HS-27A (cell line): ENCODE measurements around the gene UTS2.

Source experiments
- DNase-seq: peaks from one replicate; pipeline ENCODE4 v3.0.0-alpha.2; 2012; ENCODE audit warnings: low read depth, missing footprints

The UTS2 gene

GRCh38 chr1:7852804-7853683 lies at the start of gene UTS2:
UTS2 (minus strand) TSS chr1:7853065; CDS start chr1:7853003, 62 bp downstream.
- DNase-seq, result no peak

GRCh38 chr1:7899741-7900140 lies 46.9 kb upstream of the UTS2 start:
- DNase-seq, result no peak

DNA sequence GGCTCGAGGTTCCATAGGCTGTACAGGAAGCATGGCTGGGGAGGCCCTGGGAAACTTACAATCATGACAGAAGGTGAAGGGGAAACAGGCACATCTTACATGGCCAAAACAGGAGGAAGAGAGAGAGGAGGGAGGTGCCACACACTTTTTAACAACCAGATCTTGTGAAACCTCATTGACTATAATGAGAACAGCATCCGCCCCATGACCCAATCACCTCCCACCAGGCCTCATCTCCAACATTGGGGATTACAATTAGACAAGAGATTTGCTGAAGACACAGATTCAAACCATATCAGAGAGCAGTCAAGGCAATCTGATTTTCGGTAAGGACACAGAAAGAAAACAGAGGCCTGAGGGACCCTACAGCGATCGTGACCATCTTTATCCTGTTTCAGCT lies 46.1 kb upstream of the UTS2 start:
- DNase-seq, result no peak

DNA sequence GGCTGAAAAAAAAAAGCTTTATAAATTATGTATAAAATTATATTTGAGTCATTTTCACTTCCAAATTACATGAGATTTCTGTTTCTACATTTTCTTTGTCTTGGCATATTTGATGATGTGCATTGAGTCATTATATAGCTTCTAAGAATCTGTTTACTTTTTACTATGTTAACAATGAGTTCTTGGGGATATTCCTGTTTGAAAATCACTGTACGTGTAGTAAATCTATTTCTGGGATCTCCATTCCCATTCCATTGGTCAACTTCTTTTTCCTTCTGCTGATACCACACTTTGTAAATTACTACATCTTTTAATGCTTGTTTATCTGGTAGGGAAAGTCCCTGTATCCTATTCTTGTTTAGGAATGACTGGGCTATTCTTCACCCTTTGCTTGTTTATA lies 44.1 kb upstream of the UTS2 start:
- no peak for DNase-seq

- peak; percentile 85 for DNase-seq
These were observed 40.8 kb upstream of the UTS2 start for GRCh38 chr1:7893529-7894180.

DNA sequence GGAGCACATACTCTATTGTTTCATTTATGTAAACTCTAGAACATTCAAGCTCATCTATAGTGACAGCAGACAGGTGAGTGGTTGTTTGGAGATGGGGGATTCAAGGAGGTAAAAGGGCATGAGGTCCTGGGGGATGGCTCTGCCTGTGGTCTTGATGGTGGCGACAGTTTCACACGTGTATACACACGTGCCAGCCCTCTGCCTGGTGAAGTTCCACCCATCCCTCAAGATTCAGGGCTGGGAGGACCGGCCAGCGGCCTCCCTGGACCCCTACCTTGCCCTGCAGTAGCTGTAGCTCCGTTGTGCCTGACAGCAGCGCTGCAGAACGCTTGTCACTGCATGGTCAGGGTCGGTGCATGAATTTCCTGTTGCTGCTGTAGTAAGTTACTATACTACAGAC lies 38.9 kb upstream of the UTS2 start:
- DNase-seq, result no peak

DNA sequence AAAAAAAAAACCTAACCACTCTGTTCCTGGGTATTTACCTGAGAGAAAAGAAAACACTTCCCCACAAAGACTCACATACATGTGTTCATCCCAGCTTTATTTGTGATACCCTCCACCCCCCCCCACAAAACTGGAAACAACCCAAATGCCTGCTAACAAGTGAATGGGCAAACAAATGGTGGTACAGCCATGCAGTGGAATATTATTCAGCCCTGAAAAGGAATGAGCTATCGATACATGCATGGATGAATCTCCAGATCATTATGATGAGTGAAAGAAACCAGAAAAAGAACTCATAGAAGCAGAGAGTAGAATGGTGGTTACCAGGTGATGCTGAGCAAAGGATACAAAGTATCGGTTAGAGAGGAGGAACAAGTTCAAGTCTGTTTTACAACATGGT lies 38.0 kb upstream of the UTS2 start:
- DNase-seq, result no peak

DNA sequence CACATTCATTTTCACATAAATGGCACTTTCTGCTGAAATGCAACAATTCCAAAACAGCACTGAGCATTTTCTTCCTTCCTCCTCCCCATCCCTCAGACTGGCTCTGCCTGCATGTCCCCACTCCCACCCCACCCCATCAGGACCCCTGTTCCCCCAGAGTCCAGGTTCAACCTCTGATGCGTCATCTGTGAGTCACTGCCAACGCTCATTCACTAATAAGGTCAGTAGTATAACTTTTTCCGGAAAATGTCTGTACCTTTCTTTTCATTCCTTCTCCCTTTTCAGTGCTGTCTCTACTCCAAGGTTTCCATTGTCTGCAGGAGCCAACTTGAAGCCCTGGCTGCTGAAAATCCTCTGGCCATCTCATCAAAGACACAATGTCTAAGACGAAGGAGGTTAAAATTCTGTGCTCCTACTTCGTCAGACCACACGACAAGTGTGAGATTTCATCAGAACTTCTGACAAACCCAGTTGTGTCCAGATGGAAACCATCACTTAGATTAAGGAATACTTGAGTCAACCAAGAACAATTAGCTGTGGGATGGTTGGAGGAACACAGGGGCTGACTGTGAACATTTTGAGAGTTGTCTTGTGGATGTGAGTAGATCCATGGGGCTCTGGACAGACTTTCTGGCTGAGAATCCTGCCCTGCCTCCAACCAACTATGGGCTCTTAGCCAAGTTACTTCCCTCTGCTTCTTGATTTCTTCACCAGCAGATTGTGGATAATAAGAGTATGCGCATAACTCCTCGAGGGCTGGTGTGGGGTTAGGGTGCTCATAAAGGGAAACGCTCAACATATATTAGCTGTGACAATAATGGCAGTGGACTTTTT lies 35.6 kb upstream of the UTS2 start:
- no peak for DNase-seq

DNA sequence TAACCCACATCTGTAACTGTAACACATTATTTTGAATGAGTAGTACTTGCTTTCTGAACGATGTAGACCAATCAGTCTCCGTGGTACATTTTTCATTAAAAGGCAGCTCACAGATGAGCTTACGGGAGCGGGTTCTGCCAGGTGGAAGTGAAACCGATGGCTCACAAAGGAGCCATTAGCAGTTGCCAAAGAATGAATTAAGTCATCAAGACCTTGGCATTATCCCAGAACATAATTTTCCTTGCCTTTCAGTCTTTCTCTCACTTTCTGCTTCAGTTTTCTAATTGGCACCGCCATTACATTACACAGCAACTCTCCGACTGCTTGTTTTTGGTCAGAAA lies 33.5 kb upstream of the UTS2 start:
- no peak for DNase-seq

DNA sequence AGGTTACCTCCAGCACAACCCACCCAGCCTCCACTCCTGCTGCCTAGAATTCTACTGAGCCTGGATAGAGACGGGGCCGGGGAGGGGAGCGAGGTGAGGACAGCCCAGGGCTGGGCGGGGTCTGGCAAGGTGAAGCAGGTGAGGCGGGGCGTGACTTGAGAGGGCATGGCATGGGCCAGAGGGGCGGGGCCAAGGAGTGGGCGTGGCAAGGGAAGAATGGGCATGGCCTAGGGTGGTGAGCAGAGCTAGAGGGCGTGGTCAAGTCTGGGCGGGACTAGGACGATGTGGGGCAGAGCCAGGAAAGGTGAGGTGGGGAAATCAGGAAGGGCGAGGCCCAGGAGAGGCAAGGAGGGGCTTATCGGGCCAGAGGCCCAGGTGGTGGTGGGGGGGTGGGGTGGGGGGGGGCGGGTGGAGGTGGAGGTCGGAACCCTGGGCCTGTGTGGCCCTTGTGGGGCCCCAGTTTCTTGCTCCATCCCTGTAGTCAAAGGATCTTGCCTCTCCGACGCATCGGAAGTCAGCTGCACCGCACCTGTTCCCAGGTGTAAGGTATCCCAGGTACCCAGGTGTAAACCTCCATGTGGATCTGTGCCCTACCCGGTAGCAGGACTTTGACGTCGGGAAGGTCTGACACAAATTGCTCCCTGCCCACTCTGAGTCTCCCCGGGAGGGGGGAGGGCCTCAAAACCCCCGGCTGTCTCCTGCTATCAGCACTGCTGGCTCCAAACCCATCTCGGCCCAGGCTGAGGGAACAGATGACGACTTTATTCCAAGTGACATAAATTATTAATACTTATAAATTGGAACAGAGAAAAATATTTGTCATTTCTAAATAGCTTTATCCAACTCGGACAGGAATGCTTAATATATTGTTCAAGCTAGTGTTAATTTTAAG lies 32.9 kb upstream of the UTS2 start:
- no peak for DNase-seq

GRCh38 chr1:7884757-7885156 lies 31.9 kb upstream of the UTS2 start:
- no peak for DNase-seq

GRCh38 chr1:7879228-7879627 lies 26.4 kb upstream of the UTS2 start:
- DNase-seq, result no peak

DNA sequence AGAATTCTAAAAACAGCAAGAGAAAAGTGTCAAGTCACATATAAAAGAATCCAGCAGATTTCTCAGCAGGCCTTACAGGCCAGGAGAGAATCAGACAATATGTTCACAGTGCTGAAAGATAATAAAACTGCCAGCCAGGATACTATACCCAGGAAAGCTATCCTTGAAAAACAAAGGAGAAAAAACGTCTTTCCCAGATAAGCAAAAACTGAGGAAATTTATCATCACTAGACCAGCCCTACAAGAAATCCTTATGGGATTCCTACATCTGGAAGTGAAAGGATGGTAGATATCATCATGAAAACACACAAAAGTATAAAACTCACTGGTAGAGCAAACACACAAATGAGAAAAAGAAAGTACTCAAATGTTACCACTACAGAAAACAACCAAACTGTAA lies 25.2 kb upstream of the UTS2 start:
- DNase-seq, result no peak

- no peak for DNase-seq
These were observed 21.2 kb upstream of the UTS2 start for GRCh38 chr1:7873801-7874795.

DNA sequence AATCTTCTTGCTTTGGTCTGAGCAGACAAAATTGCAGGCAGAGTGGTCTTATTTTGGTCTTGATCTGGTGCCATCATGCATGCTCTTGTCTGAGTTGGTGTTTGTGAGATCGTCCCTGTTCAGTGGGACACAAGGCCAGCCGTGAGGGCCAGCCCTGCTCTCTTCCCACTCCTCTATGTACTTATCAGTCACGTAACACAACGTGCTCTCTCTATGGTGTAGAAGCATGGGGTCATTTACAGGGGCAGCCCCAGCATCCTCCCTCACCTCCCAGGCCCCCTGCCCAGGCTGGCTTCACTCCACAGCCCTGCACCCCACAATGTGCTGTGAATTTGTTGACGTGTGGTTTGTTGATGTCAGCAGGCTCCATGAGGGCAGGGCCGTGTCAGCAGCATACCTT lies 18.3 kb upstream of the UTS2 start:
- DNase-seq, result no peak

DNA sequence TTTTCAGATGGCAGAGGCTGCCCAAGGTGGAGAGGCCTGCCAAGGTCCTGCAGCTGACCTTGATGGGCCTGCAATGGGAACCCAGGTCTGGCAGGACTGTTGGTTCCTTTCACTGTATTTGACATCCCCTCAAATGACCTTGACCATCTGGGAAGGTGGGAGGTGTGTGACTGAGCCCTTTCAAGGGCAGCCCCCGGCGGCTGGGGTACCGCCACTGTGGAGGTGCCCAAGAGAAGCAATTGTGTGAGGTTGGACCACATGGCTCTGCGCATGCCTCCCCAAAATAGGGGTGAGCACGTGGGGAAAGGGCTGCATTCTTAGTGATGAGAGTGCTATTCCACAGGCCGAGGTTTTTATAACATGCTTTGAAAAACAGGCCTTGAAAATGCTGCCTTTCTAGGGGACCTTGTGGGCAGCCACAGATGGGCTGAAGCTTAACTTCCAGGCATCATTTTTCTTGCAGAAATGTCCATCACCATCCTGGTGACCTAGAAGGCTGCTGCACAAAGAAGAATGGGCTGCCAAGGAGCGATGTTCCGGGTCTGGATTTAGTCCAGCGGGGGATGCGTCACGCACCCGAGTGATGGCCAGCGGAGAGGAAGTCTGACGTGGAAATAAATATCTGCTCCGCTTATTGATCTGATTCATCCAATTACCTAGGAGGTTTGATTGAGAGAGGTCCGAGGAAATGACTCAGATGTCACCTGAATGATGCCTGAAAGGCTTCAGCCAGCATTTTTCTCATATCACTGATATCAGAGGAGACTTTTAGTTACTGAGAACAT lies 16.5 kb upstream of the UTS2 start:
- DNase-seq, result no peak

GRCh38 chr1:7868070-7868780 lies 15.4 kb upstream of the UTS2 start:
- no peak for DNase-seq

- DNase-seq, result no peak
These were observed 13.1 kb upstream of the UTS2 start for GRCh38 chr1:7865978-7866377.

DNA sequence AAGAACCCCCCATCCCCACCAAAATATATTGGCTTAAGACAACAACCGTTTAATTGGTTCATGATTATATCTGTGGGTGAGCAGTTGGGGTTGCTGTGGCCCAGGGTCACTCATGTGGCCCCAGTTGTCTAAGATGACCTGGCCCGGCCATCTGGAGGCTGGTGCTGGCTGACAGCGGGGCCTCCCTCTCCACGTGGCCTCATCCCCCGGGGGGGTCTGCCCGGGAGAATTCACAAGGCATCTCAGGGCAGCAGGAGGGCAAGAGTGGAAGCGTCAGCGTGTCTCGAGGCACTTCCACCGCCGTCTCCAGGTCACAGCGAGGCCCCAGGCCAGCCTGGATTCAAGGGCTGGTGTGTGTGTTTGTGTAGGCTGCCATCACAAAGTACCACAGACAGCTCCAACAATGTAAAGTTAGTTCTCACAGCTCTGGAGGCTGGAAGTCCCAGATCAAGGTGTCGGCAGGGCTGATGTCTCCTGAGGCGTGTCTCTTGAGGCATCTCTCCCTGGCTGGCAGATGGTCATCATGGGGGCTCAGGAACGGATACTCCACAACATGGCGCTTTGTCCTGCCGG lies 11.0 kb upstream of the UTS2 start:
- DNase-seq, result no peak
